Glutamatergic neuron (in vitro differentiated cells): ENCODE measurements around the gene WASF3. TPM values are rescaled to one million over a fixed set of nuclear protein-coding genes. Genes with fewer than 3 reads are reported as not detected.

Experiments
- DNase-seq: peaks from one replicate; pipeline ENCODE4 v3.0.0; 2022
- H3K27ac Mint-ChIP-seq: one replicate; pipeline ENCODE4 v1.8.0; 2020; ENCODE audit warnings: mild to moderate bottlenecking, mixed read lengths, inconsistent platforms; ENCODE audit not compliant: unreplicated experiment
- H3K27me3 Mint-ChIP-seq: one replicate; pipeline ENCODE4 v1.8.0; 2020; ENCODE audit warnings: mild to moderate bottlenecking, moderate library complexity, mixed read lengths, inconsistent platforms; ENCODE audit not compliant: unreplicated experiment
- H3K36me3 Mint-ChIP-seq: one replicate; pipeline ENCODE4 v1.8.0; 2020; ENCODE audit warnings: mild to moderate bottlenecking, mixed read lengths, inconsistent platforms; ENCODE audit not compliant: unreplicated experiment
- H3K4me1 Mint-ChIP-seq: one replicate; pipeline ENCODE4 v1.8.0; 2020; ENCODE audit warnings: mild to moderate bottlenecking, low read depth, mixed read lengths, inconsistent platforms; ENCODE audit not compliant: unreplicated experiment
- H3K4me3 Mint-ChIP-seq: one replicate; pipeline ENCODE4 v1.8.0; 2020; ENCODE audit warnings: mild to moderate bottlenecking, mixed read lengths, inconsistent platforms; ENCODE audit not compliant: unreplicated experiment
- H3K9me3 Mint-ChIP-seq: one replicate; pipeline ENCODE4 v1.8.0; 2020; ENCODE audit warnings: mild to moderate bottlenecking, moderate library complexity, mixed read lengths, inconsistent platforms; ENCODE audit not compliant: unreplicated experiment
- CTCF ChIP-seq: fragments of 200-600 bp; sonication (generic); IDR thresholded peaks from one replicate; pipeline ENCODE4 v1.5.0; 2021; ENCODE audit not compliant: partially characterized antibody, unreplicated experiment
- total RNA-seq: library from RNA; stranded (reverse); fragmentation: NEBNext Ultra II Directional; extraction: Animal tissue kit (Norgen Biotek cat#: 25700); gene quantifications from one replicate; pipeline ENCODE4 v1.2.1, GENCODE V29; 2021; ENCODE audit not compliant: unreplicated experiment

The WASF3 gene
- total RNA-seq, 1 donor from 2014 or later = 10.1 TPM

- Mint-ChIP-seq H3K9me3 (peaks cover 9% of the 10 kb centered on the region), H3K4me3 (no peak overlapping the region)
These were observed 3.0 kb downstream of the WASF3 start for GRCh38 chr13:26560456-26560855.

GRCh38 chr13:26561067-26561466 is 3.6 kb downstream of the WASF3 start:
- Mint-ChIP-seq H3K4me1 (no peaks in the 10 kb centered on the region), H3K27me3 (peaks cover 3% of the 10 kb centered on the region), H3K27ac (no peak overlapping the region), H3K36me3 (no peaks in the 10 kb centered on the region), H3K4me3 (no peak overlapping the region), H3K9me3 (peaks cover 9% of the 10 kb centered on the region)
- no peak for TF ChIP-seq CTCF
- no peak for DNase-seq

More at GRCh38 chr13:26560456-26560855, 3.0 kb downstream of the WASF3 start:
- Mint-ChIP-seq H3K4me1 (no peaks in the 10 kb centered on the region), H3K27ac (no peak overlapping the region), H3K36me3 (no peaks in the 10 kb centered on the region), H3K27me3 (peaks cover 3% of the 10 kb centered on the region)
- DNase-seq = no peak
- no peak for TF ChIP-seq CTCF

GRCh38 chr13:26561651-26562511 is 4.4 kb downstream of the WASF3 start:
- H3K27ac Mint-ChIP-seq = no peak overlapping the region
- no peaks in the 10 kb centered on the region for H3K36me3 Mint-ChIP-seq
- H3K27me3 Mint-ChIP-seq = peaks cover 3% of the 10 kb centered on the region
- no peaks in the 10 kb centered on the region for H3K4me1 Mint-ChIP-seq
- no peak for TF ChIP-seq CTCF
- DNase-seq = peak; percentile 21
- peaks cover 7% of the 10 kb centered on the region for H3K9me3 Mint-ChIP-seq
- no peak overlapping the region for H3K4me3 Mint-ChIP-seq

- Mint-ChIP-seq H3K27me3 (peaks cover 3% of the 10 kb centered on the region), H3K36me3 (no peaks in the 10 kb centered on the region), H3K27ac (no peak overlapping the region), H3K4me1 (no peaks in the 10 kb centered on the region), H3K4me3 (no peak overlapping the region), H3K9me3 (peaks cover 7% of the 10 kb centered on the region)
- DNase-seq = no peak
- no peak for TF ChIP-seq CTCF
These were observed 5.0 kb downstream of the WASF3 start for GRCh38 chr13:26562512-26562890.

- Mint-ChIP-seq H3K36me3 (no peaks in the 10 kb centered on the region), H3K27ac (no peak overlapping the region), H3K4me3 (no peak overlapping the region), H3K9me3 (peaks cover 4% of the 10 kb centered on the region), H3K4me1 (no peaks in the 10 kb centered on the region), H3K27me3 (no peaks in the 10 kb centered on the region)
- no peak for TF ChIP-seq CTCF
- DNase-seq = no peak
These were observed 6.2 kb downstream of the WASF3 start for GRCh38 chr13:26563713-26564112.
